IMR-90 (cell line): ENCODE measurements around the gene MMP21. TPM values are rescaled to one million over a fixed set of nuclear protein-coding genes. Genes with fewer than 3 reads are reported as not detected.

ENCODE experiments used
- ATAC-seq: fragments of 200-7000 bp; cut with Tn5 transposase; 2 replicates; pipeline ENCODE4 v1.9.1; 2020; ENCODE audit warnings: low read depth, mild to moderate bottlenecking, moderate library complexity
- BruUV-seq: library from RNA; stranded (reverse); fragments of 400-500 nt; replicated peaks from 2 replicates; lab custom pipeline; 2021; lab: Mats Ljungman, UMichigan
- CTCF ChIA-PET: fragments of 300-600 bp; formaldehyde crosslinking; extraction: SDS; loops from one replicate; lab custom pipeline; 2021; ENCODE audit warnings: antibody characterized with exemption; lab: Yijun Ruan, JAX
- POLR2A ChIA-PET: fragments of 300-600 bp; sonication (Branson Sonifier 250); formaldehyde crosslinking; loops from one replicate; lab custom pipeline; 2022; ENCODE audit warnings: antibody characterized with exemption; ENCODE audit not compliant: unreplicated experiment; lab: Charles Lee
- DNase-seq: peaks from one replicate; pipeline ENCODE4 v3.0.0; 2013
- H2AFZ ChIP-seq: replicated peaks from 2 replicates; pipeline ENCODE3; 2013; ENCODE audit warnings: low read length, mild to moderate bottlenecking; ENCODE audit not compliant: poor library complexity
- H2AK5ac ChIP-seq: 2 replicates; pipeline ENCODE4 v1.6.1; 2013; ENCODE audit warnings: low read depth, low read length, inconsistent platforms
- H2AK9ac ChIP-seq: replicated peaks from 2 replicates; pipeline ENCODE3; 2013; ENCODE audit warnings: mild to moderate bottlenecking, low read depth, low read length, moderate library complexity; ENCODE audit not compliant: poor library complexity
- H2BK120ac ChIP-seq: 2 replicates; pipeline ENCODE4 v1.6.1; 2013; ENCODE audit warnings: low read depth, low read length, inconsistent platforms
- H2BK15ac ChIP-seq: 3 replicates; pipeline ENCODE4 v1.6.1; 2013; ENCODE audit warnings: low read depth, low read length, inconsistent platforms
- H2BK20ac ChIP-seq: 2 replicates; pipeline ENCODE4 v1.6.1; 2013; ENCODE audit warnings: low read depth, mild to moderate bottlenecking, inconsistent platforms, low read length, moderate library complexity
- H2BK5ac ChIP-seq: 2 replicates; pipeline ENCODE4 v1.6.1; 2013; ENCODE audit warnings: mild to moderate bottlenecking, low read depth, low read length, inconsistent platforms; ENCODE audit not compliant: poor library complexity, severe bottlenecking
- H3K14ac ChIP-seq: replicated peaks from 2 replicates; pipeline ENCODE4 v1.6.1; 2013; ENCODE audit warnings: low read depth, low read length, inconsistent platforms
- H3K18ac ChIP-seq: 2 replicates; pipeline ENCODE4 v1.6.1; 2013; ENCODE audit warnings: low read depth, low read length, control low read depth
- H3K23ac ChIP-seq: 2 replicates; pipeline ENCODE4 v1.6.1; 2013; ENCODE audit warnings: low read depth, low read length, inconsistent platforms
- H3K27ac ChIP-seq: 2 replicates; pipeline ENCODE4 v1.5.1; 2013; ENCODE audit warnings: mild to moderate bottlenecking, control low read depth, low read length; ENCODE audit not compliant: insufficient read depth
- H3K27me3 ChIP-seq: 2 replicates; pipeline ENCODE4 v1.6.1; 2013; ENCODE audit warnings: low read length; ENCODE audit not compliant: control insufficient read depth, insufficient read depth
- H3K36me3 ChIP-seq: 2 replicates; pipeline ENCODE4 v1.6.1; 2013; ENCODE audit warnings: low read length, mixed read lengths; ENCODE audit not compliant: control insufficient read depth, insufficient read depth
- H3K4ac ChIP-seq: 2 replicates; pipeline ENCODE4 v1.6.1; 2013; ENCODE audit warnings: low read depth, low read length, inconsistent platforms
- H3K4me1 ChIP-seq: 2 replicates; pipeline ENCODE4 v1.6.1; 2013; ENCODE audit warnings: low read length, mixed read lengths; ENCODE audit not compliant: control insufficient read depth, insufficient read depth
- H3K4me2 ChIP-seq: 2 replicates; pipeline ENCODE4 v1.6.1; 2013; ENCODE audit warnings: low read depth, mild to moderate bottlenecking, control low read depth, low read length, moderate library complexity
- H3K4me3 ChIP-seq: 2 replicates; pipeline ENCODE4 v1.5.1; 2013; ENCODE audit warnings: low read depth, mild to moderate bottlenecking, control low read depth, low read length, moderate library complexity; ENCODE audit not compliant: insufficient read depth
- H3K56ac ChIP-seq: 2 replicates; pipeline ENCODE4 v1.6.1; 2013; ENCODE audit warnings: low read length, inconsistent platforms; ENCODE audit not compliant: insufficient read depth; ENCODE audit errors: extremely low read depth
- H3K79me1 ChIP-seq, 2 experiments: 2 replicates each; pipeline ENCODE4 v1.6.1; 2013; ENCODE audit warnings: low read length in 2 of 2, inconsistent platforms in 1 of 2, low read depth in 1 of 2
- H3K9ac ChIP-seq: 2 replicates; pipeline ENCODE4 v1.6.1; 2013; ENCODE audit warnings: low read depth, low read length, control low read depth
- H3K9me1 ChIP-seq: 2 replicates; pipeline ENCODE4 v1.6.1; 2013; ENCODE audit warnings: low read length, inconsistent platforms; ENCODE audit not compliant: insufficient read depth
- H3K9me3 ChIP-seq: 2 replicates; pipeline ENCODE4 v1.6.1; 2013; ENCODE audit warnings: low read length; ENCODE audit not compliant: control insufficient read depth, insufficient read depth
- H4K20me1 ChIP-seq: 2 replicates; pipeline ENCODE4 v1.6.1; 2013; ENCODE audit warnings: low read length, inconsistent platforms; ENCODE audit not compliant: insufficient read depth
- H4K5ac ChIP-seq: 2 replicates; pipeline ENCODE4 v1.6.1; 2013; ENCODE audit warnings: mild to moderate bottlenecking, low read depth, low read length, control low read depth
- H4K8ac ChIP-seq, 2 experiments: 2 replicates each; pipeline ENCODE4 v1.6.1; 2013; ENCODE audit warnings: low read depth in 2 of 2, low read length in 2 of 2, control low read depth in 1 of 2, inconsistent platforms in 1 of 2
- H4K91ac ChIP-seq: 2 replicates; pipeline ENCODE4 v1.6.1; 2013; ENCODE audit warnings: low read depth, low read length, inconsistent platforms; ENCODE audit not compliant: insufficient read depth
- CHD1 ChIP-seq: IDR thresholded peaks from 2 replicates; pipeline ENCODE4 v1.6.1; 2012; ENCODE audit warnings: low read depth, low read length, improper control_type of control experiment
- WGBS, 2 experiments: methylation state at CpG; one replicate each; pipeline versions ENCODE4 v1.1.5 to v1.1.7; 2013; ENCODE audit warnings: missing lambda C conversion rate in 2 of 2; ENCODE audit not compliant: insufficient read length in 1 of 2; ENCODE audit errors: extremely low coverage in 2 of 2; 5-methylcytosine and 5-hydroxymethylcytosine counted together
- dilution Hi-C: fragments of 300-500 bp; cut with HindIII; formaldehyde crosslinking; loops from one replicate; pipeline ENCODE4 v1.14.3; 2018; ENCODE audit warnings: low sequenced_read_pairs; ENCODE audit not compliant: unreplicated experiment
- in situ Hi-C: fragments of 300-500 bp; cut with MboI; formaldehyde crosslinking; loops from 3 replicates; pipeline ENCODE4 v1.14.3; 2019; ENCODE audit warnings: low sequenced_read_pairs, inconsistent platforms, mixed read lengths
- intact Hi-C: fragments of 100-400 bp; cut with micrococcal nuclease; formaldehyde crosslinking; loops from 2 replicates; pipeline ENCODE4 v1.10.0; 2022
- polyA plus RNA-seq, 3 experiments: library from polyadenylated mRNA; depleted of rRNA; stranded (reverse); fragments of >200 nt; gene quantifications; 2 replicates each; pipeline ENCODE4 v1.2.3, GENCODE V29; 2012; ENCODE audit warnings: low replicate concordance in 1 of 3
- total RNA-seq: library from RNA; depleted of rRNA; stranded (reverse); fragments of >200 nt; gene quantifications from 2 replicates; pipeline ENCODE4 v1.2.3, GENCODE V29; 2012

MMP21 gene
- total and polyA plus RNA-seq, 2 of the 4 experiments (the other 2 are of a cell fraction) = not detected

GRCh38 chr10:125778556-125778955 is 2.9 kb upstream of the MMP21 start:
- dilution Hi-C loops = no loop called here
- Histone ChIP-seq H3K4me3 (no peak overlapping the region), H3K23ac (no peak overlapping the region), H3K4ac (no peak overlapping the region), H3K9me3 (no peaks in the 10 kb centered on the region), H2AK5ac (no peak overlapping the region), H3K79me1 (no peaks in the 10 kb centered on the region), H3K27ac (no peak overlapping the region), H4K91ac (no peak overlapping the region), H2AK9ac (no peak overlapping the region), H3K56ac (no peak overlapping the region), H3K14ac (no peak overlapping the region), H4K8ac (no peak overlapping the region), H3K4me1 (no peaks in the 10 kb centered on the region), H4K20me1 (no peaks in the 10 kb centered on the region), H3K18ac (no peak overlapping the region), H2BK20ac (no peak overlapping the region), H2AFZ (no peak overlapping the region), H3K27me3 (peaks cover 3% of the 10 kb centered on the region; the same call in 1 of the 2 replicates), H3K9ac (no peak overlapping the region), H2BK120ac (no peak overlapping the region), H3K9me1 (no peaks in the 10 kb centered on the region), H2BK15ac (no peak overlapping the region), H4K5ac (no peak overlapping the region), H3K4me2 (no peak overlapping the region), H3K36me3 (no peaks in the 10 kb centered on the region), H2BK5ac (no peak overlapping the region)
- DNase-seq = no peak
- WGBS, 2 experiments = 100% methylated on average over 1 of the region's 5 CpGs; no CpG with 5 or more reads in 1 of the 2 experiments
- TF ChIP-seq CHD1 = no peak
- no peak for ATAC-seq
- BruUV-seq = no TSS peak
- in situ Hi-C loops = no loop called here
- intact Hi-C loops = no loop called here
- POLR2A ChIA-PET = no interaction called here
- CTCF ChIA-PET = no interaction called here
